ENCODE data around the gene CLEC18C.
"Not testable (repeated sequence)": the region's sequence is repeated elsewhere in the genome, so short reads cannot be mapped to it uniquely, and the experiment has no call there.

- not testable (repeated sequence) for TF ChIP-seq CTCF (conservative IDR thresholded peaks at IDR 0.05 in 1 of 2, IDR thresholded peaks at IDR 0.05 in 1 of 2; ENCODE audit: low read depth in 1 of 2, low read length in 2 of 2); EZH2 (IDR thresholded peaks at IDR 0.05; ENCODE audit: low read length, missing control alignments)
These were observed 329 bp downstream of the CLEC18C start for GRCh38 chr16:70173916-70174315.

All from fibroblast of lung (primary cell).